ENCODE data around the gene ADGRG6.
"Not testable (repeated sequence)": the region's sequence is repeated elsewhere in the genome, so short reads cannot be mapped to it uniquely, and the experiment has no call there.

ADGRG6 gene

DNA sequence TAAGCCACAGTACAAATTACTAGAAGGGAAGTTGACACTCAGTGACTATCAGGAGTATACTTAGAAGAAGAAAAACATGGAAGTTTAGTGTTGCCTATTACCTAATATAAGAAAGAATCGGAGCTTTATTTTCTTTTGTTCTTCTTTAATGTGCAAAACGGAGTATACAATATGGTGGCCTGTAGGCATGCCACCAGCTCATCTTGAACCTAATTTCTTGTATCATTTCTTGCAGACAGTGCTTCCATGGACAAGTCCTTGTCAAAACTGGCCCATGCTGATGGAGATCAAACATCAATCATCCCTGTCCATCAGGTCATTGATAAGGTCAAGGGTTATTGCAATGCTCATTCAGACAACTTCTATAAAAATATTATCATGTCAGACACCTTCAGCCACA, 141.3 kb downstream of the ADGRG6 start:
- DNase-seq (ENCODE audit: low read depth, low spot score): no peak

DNA sequence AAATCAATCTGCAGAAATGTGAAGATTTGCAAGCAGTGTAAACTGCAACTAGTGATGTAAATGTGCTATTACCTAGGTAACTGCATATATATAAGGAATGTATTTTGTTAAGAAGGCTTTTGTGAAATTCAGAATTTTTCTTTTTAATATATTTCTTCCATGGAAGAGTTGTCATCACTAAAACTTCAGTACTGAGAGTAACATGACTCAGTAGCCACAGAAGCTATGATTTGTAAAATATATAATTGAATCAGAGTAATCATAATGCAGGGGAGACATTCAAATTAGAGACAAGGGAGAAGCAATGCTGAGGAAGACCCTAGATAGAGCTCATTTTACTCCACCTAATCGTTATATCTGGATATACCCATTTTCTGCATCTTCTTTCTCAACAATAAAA, 141.7 kb downstream of the ADGRG6 start:
- DNase-seq (ENCODE audit: low read depth, low spot score): no peak

GRCh38 chr6:142444376-142444775, 142.6 kb downstream of the ADGRG6 start:
- no peak for DNase-seq (ENCODE audit: low read depth, low spot score)

DNA sequence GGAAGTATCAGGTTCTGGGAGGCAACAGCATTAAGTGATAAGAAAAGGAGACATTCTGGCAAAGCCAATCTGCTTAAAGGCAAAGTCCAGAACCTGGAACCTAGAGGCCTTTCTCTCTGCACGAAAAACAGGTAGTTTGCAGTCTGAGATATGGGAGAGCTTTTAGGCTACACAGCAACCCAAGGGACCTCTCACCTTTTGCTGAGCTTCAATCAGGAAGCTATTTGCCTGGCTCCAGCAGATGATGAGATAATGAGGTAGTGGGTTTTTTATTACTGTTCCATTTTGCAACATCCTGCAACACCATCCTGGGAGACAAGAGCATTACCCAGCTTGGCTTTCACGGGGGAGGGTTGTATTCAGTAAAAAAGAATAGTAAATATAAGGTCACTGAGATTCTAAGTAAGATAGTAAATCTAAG, 143.1 kb downstream of the ADGRG6 start:
- no peak for DNase-seq (ENCODE audit: low read depth, low spot score)

DNA sequence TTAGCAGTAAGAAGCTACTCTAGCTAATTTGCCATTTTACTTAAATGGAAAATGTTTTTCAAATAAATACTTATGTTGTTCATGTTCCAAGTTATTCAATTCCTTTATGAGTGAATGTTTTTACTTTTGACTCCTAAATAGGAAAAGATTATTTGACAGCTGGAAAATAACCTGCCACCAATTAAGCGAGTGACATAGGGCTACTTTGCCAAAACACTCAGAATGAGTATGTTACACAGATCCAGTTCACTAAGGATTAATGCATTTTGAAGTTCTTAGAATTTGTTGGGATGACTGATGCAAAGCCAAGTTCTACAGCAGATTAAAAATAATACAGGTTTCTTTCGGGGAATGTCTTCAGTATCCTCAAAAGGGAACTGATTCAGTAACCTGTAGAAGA, 144.4 kb downstream of the ADGRG6 start:
- no peak for DNase-seq (ENCODE audit: low read depth, low spot score)

DNA sequence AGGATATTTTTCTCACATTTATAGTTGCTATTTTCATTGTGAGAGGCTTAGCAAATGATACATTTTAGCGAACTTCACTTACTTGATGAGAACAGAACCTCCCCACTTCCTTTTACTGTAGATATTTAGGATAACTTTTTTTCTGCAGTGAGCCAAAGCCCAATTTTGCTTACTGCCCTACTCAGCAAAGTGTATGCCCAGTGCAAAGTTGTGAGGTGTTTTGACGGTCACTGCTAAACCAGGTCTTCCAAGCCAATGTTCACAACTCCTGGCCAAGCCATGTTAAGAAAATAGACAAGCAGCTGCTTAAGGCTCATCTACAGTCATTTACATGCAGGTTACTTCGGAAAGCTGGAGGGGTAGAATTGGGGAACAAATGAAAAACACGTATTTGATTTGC, 144.8 kb downstream of the ADGRG6 start:
- DNase-seq (ENCODE audit: low read depth, low spot score): no peak

DNA sequence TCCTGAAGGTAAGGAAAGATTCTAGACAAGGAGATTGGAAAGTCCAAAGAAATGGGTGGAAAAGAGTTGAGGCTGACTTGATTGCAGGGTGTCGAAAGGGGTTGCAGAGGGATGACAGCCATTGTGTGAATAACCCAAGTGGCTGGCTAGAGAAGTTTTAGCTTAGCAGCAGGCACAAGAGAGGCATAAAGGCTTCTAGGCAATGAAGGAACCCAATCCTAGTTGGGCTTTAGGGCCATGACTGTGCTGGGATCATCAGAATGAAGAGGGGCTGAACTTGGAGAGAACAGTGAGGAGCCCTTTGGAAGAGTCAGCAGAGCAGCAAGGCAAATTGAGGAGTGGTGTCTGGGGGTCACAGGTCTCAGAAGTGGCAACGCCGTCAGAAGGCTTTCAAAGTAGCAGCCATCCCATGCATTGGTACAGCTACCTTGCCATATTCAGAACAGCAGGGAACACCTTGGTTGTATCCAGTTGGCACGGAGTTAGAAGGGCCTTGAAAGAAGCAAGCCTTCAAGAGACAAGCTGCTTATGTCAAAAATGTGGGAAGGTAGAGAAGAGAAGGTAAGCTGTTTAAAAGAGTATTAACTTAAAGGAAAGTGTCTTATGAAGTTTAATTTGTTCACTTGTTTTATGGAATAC, 146.4 kb downstream of the ADGRG6 start:
- DNase-seq (ENCODE audit: low read depth, low spot score): no peak

GRCh38 chr6:142450856-142451255, 149.0 kb downstream of the ADGRG6 start:
- DNase-seq (ENCODE audit: low read depth, low spot score): not testable (repeated sequence)

- no peak for DNase-seq (ENCODE audit: low read depth, low spot score)
These were observed 151.2 kb downstream of the ADGRG6 start for GRCh38 chr6:142452993-142453392.

GRCh38 chr6:142454196-142454595, 152.4 kb downstream of the ADGRG6 start:
- peak; percentile 75 for DNase-seq (ENCODE audit: low read depth, low spot score)

DNA sequence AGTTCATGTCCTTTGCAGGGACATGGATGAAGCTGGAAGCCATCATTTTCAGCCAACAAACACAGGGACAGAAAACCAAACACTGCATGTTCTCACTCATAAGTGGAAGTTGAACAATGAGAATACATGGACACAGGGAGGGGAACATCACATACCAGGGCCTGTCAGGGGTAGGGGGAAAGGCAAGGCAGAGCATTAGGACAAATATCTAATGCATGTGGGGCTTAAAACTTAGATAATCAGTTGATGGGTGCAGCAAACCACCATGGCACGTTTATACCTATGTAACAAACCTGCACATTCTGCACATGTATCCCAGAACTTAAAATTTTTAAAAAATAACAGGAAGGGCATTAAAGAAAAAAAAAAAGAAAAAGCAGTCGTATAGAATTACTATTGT, 153.0 kb downstream of the ADGRG6 start:
- DNase-seq (ENCODE audit: low read depth, low spot score): not testable (repeated sequence)

- no peak for DNase-seq (ENCODE audit: low read depth, low spot score)
These were observed 154.3 kb downstream of the ADGRG6 start for GRCh38 chr6:142455957-142456589.

GRCh38 chr6:142457638-142458406, 156.0 kb downstream of the ADGRG6 start:
- DNase-seq (ENCODE audit: low read depth, low spot score): no peak

DNA sequence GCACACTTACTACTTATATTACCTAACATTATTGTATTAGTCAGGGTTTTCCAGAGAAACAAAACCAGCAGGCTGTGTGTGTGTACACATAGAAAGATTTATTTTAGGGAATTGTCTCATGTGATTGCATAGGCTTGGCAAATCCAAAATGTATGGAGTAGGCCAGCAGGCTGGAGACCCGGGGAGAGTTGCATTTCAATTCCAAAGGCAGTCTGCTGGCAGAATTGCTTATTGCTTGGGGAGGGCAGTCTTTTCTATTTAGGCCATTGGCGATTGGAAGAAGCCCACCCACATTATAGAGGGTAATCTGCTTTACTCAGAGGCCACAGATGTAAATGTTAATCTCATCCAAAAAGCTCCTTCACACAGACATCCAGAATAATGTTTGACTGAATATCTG, 157.0 kb downstream of the ADGRG6 start:
- no peak for DNase-seq (ENCODE audit: low read depth, low spot score)

DNA sequence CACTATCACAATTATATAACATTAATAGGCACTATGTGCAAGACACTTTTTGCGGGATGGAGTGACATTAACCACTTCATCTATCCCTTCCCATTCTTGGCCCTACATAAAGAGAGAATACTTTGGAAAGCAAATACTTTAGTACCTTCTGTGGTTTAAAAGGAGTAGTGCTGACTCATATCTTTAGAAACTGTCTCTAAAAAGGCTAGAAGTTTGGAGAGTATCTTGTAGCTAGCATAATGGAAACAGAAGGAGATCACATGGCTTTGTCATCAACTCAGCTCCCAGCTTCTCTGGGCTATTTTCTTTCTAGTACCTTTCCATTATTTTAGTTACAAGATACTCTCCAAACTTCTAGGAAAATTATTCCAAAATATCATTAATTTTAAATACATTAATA, 157.5 kb downstream of the ADGRG6 start:
- DNase-seq (ENCODE audit: low read depth, low spot score): peak; percentile 45

GRCh38 chr6:142462260-142462659, 160.5 kb downstream of the ADGRG6 start:
- DNase-seq (ENCODE audit: low read depth, low spot score): no peak

- DNase-seq (ENCODE audit: low read depth, low spot score): no peak
These were observed 162.2 kb downstream of the ADGRG6 start for GRCh38 chr6:142463988-142464387.

- no peak for DNase-seq (ENCODE audit: low read depth, low spot score)
These were observed 167.4 kb downstream of the ADGRG6 start for GRCh38 chr6:142469220-142469619.

- no peak for DNase-seq (ENCODE audit: low read depth, low spot score)
These were observed 168.6 kb downstream of the ADGRG6 start for GRCh38 chr6:142470421-142470820.

DNA sequence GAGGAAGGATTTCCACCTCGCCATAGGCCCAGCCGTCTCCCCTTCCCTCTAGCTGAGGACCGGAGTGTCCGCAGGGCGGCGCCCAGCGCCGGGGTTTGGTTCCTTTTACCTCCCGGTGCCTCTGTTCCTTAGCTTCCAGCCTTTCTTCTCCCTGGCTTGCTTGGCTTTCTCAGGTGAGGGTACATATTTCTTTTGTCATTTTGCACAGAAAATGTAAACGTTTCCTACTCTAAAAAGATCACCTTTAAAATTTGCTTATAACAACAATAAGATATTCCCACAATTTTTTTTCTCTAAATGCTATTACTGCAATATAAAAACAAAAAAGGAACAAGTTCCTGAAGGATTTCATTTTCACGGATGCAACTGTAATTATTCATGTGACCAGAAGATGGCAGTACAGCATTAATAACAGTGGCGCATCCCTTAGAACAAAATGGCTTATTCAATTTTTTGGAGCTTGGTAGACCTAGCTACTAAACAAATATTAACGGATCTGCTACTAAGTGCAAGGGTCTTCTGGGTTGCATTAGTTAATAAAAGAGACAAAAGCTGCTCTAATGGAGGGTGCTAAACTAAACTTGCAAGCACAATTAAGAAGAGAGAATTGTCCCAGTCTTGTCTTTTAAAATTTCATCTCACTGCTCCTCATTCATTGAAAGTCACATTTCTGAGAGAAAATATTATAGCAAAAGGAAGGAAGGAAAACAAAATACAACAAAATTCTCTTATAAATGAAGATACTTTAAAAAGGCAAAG, 172.9 kb downstream of the ADGRG6 start:
- peak; percentile 79 for DNase-seq (ENCODE audit: low read depth, low spot score)

GRCh38 chr6:142476452-142476851, 174.6 kb downstream of the ADGRG6 start:
- DNase-seq (ENCODE audit: low read depth, low spot score): no peak

GRCh38 chr6:142478117-142478516, 176.3 kb downstream of the ADGRG6 start:
- peak; percentile 18 for DNase-seq (ENCODE audit: low read depth, low spot score)
